Kidney (tissue), 14 donors: ENCODE measurements around the gene SEMA4C. TPM values are rescaled to one million over a fixed set of nuclear protein-coding genes. Genes with fewer than 3 reads are reported as not detected.

Experiments
- DNase-seq, 5 donors: peaks; one replicate each; pipeline ENCODE4 v3.0.0-alpha.2; 2013 to 2020
- FAIRE-seq: peaks from 2 replicates; lab custom pipeline; 2012; peaks lifted over from hg19 to GRCh38; lab: Jason Lieb, UNC
- H3K27ac ChIP-seq, 2 donors: one replicate each; pipeline ENCODE4 v1.7.0; 2013; ENCODE audit warnings: low read depth in 2 of 2, low read length in 2 of 2, inconsistent platforms in 1 of 2
- H3K27me3 ChIP-seq: one replicate; pipeline ENCODE4 v1.7.1; 2013; ENCODE audit warnings: low read length, inconsistent platforms; ENCODE audit not compliant: control insufficient read depth, insufficient read depth
- H3K36me3 ChIP-seq, 3 donors: one replicate each; pipeline versions ENCODE4 v1.7.0 to v1.7.1; 2013; ENCODE audit warnings: low read length in 3 of 3, control low read depth in 1 of 3, inconsistent platforms in 1 of 3; ENCODE audit not compliant: insufficient read depth in 3 of 3, control insufficient read depth in 2 of 3
- H3K4me1 ChIP-seq, 3 donors: one replicate each; pipeline versions ENCODE4 v1.7.0 to v1.7.1; 2013; ENCODE audit warnings: low read length in 3 of 3, inconsistent platforms in 1 of 3, low read depth in 1 of 3; ENCODE audit not compliant: control insufficient read depth in 2 of 3, insufficient read depth in 2 of 3
- H3K4me3 ChIP-seq, 3 donors: one replicate each; pipeline versions ENCODE4 v1.7.0 to v1.8.1; 2013; ENCODE audit warnings: low read length in 3 of 3, control low read depth in 1 of 3, inconsistent platforms in 1 of 3
- H3K9ac ChIP-seq, 3 donors: one replicate each; pipeline versions ENCODE4 v1.7.0 to v1.7.1; 2013; ENCODE audit warnings: low read length in 3 of 3, control low read depth in 1 of 3, inconsistent platforms in 1 of 3
- H3K9me3 ChIP-seq, 3 donors: one replicate each; pipeline versions ENCODE4 v1.7.0 to v1.7.1; 2013; ENCODE audit warnings: low read length in 3 of 3, control low read depth in 1 of 3, inconsistent platforms in 1 of 3; ENCODE audit not compliant: control insufficient read depth in 2 of 3, insufficient read depth in 1 of 3
- intact Hi-C: fragments of 100-400 bp; cut with DNase I; formaldehyde crosslinking; loops from one replicate; pipeline ENCODE4 v1.11.1; 2022
- polyA plus RNA-seq: library from polyadenylated mRNA; stranded (reverse); fragments of 350-450 nt; fragmentation: Illumina TruSeq; extraction: RNeasy Lipid Tissue Mini Kit (QIAGEN cat#74804); gene quantifications from one replicate; pipeline ENCODE4 v1.2.3, GENCODE V29; 2014; ENCODE audit warnings: low read depth, low replicate concordance; ENCODE audit not compliant: insufficient read depth
- total RNA-seq: library from RNA; stranded (reverse); fragmentation: NEBNext Ultra II Directional; extraction: Animal tissue kit (Norgen Biotek cat#: 25700); gene quantifications from one replicate; pipeline ENCODE4 v1.2.1, GENCODE V29; 2021
- TF ChIP-seq, protein P1 (sequence below): IDR thresholded peaks from 3 replicates; pipeline ENCODE4 v1.5.1; 2012; ENCODE audit warnings: mild to moderate bottlenecking, moderate library complexity, borderline replicate concordance; ENCODE audit not compliant: insufficient read depth; ENCODE audit errors: extremely low read depth
- donor health status: control.
- donor health status: control.
- donor health status: control.
- donor health status: control.
- donor health status: control.
- donor health status: DM: yes; HTN: yes; CAD: no.
- donor health status: Normal renal cell carcinoma (clear cell type).

The SEMA4C gene
- total and polyA plus RNA-seq, 2 donors from 2014 or later = 11.1 to 44.6 TPM

DNA sequence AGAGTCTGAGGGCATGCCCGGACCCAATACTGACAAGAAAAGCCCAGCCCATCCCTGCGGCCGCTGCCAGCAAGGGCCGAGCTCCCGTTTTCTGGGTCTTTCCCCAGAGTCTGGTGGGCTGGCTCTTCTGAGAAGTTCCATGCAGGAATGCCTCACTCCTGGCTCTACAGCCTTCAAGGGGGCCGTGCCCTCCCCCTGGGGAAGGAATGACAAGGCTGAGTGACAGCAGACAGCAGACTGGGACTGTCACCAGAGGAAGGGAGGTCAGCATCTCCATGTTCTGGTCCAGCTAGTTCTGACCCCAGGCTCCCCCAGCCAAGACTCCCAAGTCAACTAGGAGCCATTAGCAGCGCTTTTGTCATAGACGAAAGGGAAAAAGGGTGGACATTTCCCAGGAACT is 13.0 kb upstream of the SEMA4C start:
- Histone ChIP-seq H3K27me3 (no peaks in the 10 kb centered on the region), H3K27ac (no peak overlapping the region), H3K9me3 (no peaks in the 10 kb centered on the region), H3K4me3 (no peak overlapping the region), H3K36me3 (no peaks in the 10 kb centered on the region), H3K9ac (no peak overlapping the region), H3K4me1 (peaks cover 0 to 10% (median 0%) of the 10 kb centered on the region in 3 donors)
- FAIRE-seq (no peak), DNase-seq (no peak)
- TF ChIP-seq, protein P1, sequence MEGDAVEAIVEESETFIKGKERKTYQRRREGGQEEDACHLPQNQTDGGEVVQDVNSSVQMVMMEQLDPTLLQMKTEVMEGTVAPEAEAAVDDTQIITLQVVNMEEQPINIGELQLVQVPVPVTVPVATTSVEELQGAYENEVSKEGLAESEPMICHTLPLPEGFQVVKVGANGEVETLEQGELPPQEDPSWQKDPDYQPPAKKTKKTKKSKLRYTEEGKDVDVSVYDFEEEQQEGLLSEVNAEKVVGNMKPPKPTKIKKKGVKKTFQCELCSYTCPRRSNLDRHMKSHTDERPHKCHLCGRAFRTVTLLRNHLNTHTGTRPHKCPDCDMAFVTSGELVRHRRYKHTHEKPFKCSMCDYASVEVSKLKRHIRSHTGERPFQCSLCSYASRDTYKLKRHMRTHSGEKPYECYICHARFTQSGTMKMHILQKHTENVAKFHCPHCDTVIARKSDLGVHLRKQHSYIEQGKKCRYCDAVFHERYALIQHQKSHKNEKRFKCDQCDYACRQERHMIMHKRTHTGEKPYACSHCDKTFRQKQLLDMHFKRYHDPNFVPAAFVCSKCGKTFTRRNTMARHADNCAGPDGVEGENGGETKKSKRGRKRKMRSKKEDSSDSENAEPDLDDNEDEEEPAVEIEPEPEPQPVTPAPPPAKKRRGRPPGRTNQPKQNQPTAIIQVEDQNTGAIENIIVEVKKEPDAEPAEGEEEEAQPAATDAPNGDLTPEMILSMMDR = no peak
- intact Hi-C loops = no loop called here

DNA sequence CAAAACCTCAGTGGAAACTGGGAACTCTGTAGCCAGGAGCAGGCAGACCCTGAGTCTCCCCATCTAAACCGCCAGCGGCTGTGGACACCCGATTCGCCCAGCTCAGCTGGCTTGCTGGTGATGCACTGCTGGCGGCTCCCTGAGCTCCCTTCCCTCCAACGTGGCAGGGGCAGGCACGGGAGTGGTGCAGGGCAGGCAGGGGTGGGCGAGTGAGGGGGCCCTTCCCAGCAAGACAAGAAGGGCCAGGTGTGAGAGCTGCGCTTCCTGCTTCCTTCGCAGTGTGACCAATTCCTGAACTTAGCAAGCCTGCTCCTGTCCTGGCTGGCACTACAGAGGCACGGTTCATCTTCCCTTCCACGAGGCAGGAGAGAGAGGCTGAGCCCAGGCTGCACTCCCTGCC is 12.3 kb upstream of the SEMA4C start:
- no peaks in the 10 kb centered on the region for H3K27me3 ChIP-seq
- no peak overlapping the region for H3K9ac ChIP-seq
- H3K27ac ChIP-seq = no peak overlapping the region
- FAIRE-seq (no peak), DNase-seq (peak in 1 of 5 donors; percentile 77)
- no peaks in the 10 kb centered on the region for H3K9me3 ChIP-seq
- TF ChIP-seq, protein P1 = no peak
- intact Hi-C loops = no loop called here
- H3K4me3 ChIP-seq = no peak overlapping the region
- H3K4me1 ChIP-seq = peaks cover 0 to 7% (median 0%) of the 10 kb centered on the region in 3 donors
- H3K36me3 ChIP-seq = no peaks in the 10 kb centered on the region

DNA sequence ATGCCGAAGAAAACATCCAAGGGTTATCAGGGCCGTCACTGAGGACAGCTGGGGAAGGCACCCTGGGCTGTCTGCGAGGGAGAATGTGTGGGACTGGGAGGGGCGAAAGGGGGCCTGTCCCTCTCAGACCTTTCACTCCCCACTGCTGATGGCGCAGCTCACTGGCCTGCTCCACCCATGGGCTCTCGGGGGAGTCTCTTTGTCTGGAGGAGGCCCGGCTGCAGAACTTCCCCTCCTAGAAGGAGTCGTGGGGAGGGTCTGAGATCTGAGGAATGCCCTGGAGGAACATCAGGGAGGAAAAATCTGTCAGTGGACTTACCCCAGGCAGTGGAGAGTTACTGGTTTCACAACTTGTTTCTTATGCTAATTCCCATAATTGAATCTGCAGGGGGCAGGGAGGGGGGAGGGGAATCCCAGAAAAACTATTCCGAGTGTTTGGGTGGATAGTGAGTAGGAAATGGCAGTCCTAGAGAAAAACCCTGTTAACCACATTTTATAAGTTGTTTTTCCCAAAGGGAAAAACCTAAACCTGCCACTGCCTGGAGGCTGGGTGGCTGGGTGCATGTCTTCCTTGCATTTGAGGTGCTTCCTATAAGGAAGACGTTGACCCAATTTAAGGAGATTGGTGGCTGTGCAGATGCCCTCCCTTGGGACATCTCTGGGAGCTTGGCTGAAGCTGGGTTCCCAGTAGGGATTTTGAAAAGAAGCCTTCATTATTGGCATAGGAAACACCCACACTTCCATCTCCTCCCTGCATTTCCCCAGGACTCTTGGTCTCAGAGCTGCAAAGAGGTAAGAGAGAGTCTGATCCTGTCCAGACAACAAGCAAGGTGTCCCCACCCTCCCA is 11.7 kb upstream of the SEMA4C start:
- Histone ChIP-seq H3K36me3 (no peaks in the 10 kb centered on the region), H3K27ac (no peak overlapping the region), H3K9me3 (no peaks in the 10 kb centered on the region), H3K4me1 (peaks cover 0 to 6% (median 0%) of the 10 kb centered on the region in 3 donors), H3K9ac (no peak overlapping the region), H3K27me3 (no peaks in the 10 kb centered on the region), H3K4me3 (no peak overlapping the region)
- TF ChIP-seq, protein P1 = no peak
- DNase-seq (peak in 2 of 5 donors; percentile 48 to 84), FAIRE-seq (no peak)
- intact Hi-C loops = no loop called here
